K562 (cell line): ENCODE data around the gene ELOF1. TPM values are rescaled to one million over a fixed set of nuclear protein-coding genes. Genes with fewer than 3 reads are reported as not detected.

Experiments used
- ATAC-seq: fragments of 200-7000 bp; cut with Tn5 transposase; 3 replicates; pipeline ENCODE4 v1.9.1; 2020; ENCODE audit warnings: moderate library complexity
- BruUV-seq: library from RNA; stranded (reverse); fragments of 400-500 nt; replicated peaks from 2 replicates; lab custom pipeline; 2021; lab: Mats Ljungman, UMichigan
- CTCF ChIA-PET: fragments of 300-600 bp; formaldehyde crosslinking; extraction: SDS; loops from one replicate; lab custom pipeline; 2021; ENCODE audit warnings: low intra/inter-chr PET ratio; lab: Yijun Ruan, JAX
- POLR2A ChIA-PET: fragments of 300-600, 350-650 bp; sonication (Branson Sonifier 250); formaldehyde crosslinking; extraction: SDS; loops from one replicate; lab custom pipeline; 2021; ENCODE audit warnings: antibody characterized with exemption, inconsistent platforms; lab: Yijun Ruan, JAX
- DNase-seq, 4 experiments: peaks; one replicate each; pipeline versions ENCODE4 v3.0.0 to v3.0.0-alpha.2; 2011 to 2018; ENCODE audit warnings: low spot score in 3 of 4, mixed read lengths in 3 of 4; ENCODE audit errors: extremely low read depth in 1 of 4
- FAIRE-seq: peaks from 2 replicates; lab custom pipeline; 2011; peaks lifted over from hg19 to GRCh38; lab: Jason Lieb, UNC
- H2AFZ ChIP-seq: 2 replicates; pipeline ENCODE4 v1.6.0; 2011; ENCODE audit warnings: low read depth, low read length, control low read depth, inconsistent platforms
- H3K27ac ChIP-seq: fragments of 200-600 bp; 3 replicates; pipeline ENCODE4 v1.8.0; 2011; ENCODE audit warnings: low read depth, mild to moderate bottlenecking, control low read depth, inconsistent platforms, low read length, moderate library complexity, mixed read lengths; ENCODE audit errors: extremely low read depth
- H3K27me3 ChIP-seq, 2 experiments: fragments of 300-600 bp in 1 of 2; 2 replicates in 1 of 2; 3 replicates in 1 of 2; pipeline versions ENCODE4 v1.6.0 to v1.8.0; 2011; ENCODE audit warnings: inconsistent platforms in 2 of 2, low read length in 2 of 2, mild to moderate bottlenecking in 1 of 2, mixed read lengths in 1 of 2, moderate library complexity in 1 of 2; ENCODE audit not compliant: control insufficient read depth in 2 of 2, insufficient read depth in 2 of 2
- H3K36me3 ChIP-seq: fragments of 300-600 bp; 3 replicates; pipeline ENCODE4 v1.8.0; 2011; ENCODE audit warnings: mild to moderate bottlenecking, low read length, inconsistent platforms; ENCODE audit not compliant: control insufficient read depth, insufficient read depth
- H3K4me1 ChIP-seq, 2 experiments: fragments of 200-600 bp in 1 of 2; replicated peaks in 1 of 2; 2 replicates in 1 of 2; 3 replicates in 1 of 2; pipeline versions ENCODE4 v1.5.1 to v1.8.0; 2011; ENCODE audit warnings: inconsistent platforms in 2 of 2, low read length in 2 of 2, mild to moderate bottlenecking in 1 of 2, mixed read lengths in 1 of 2, moderate library complexity in 1 of 2; ENCODE audit not compliant: control insufficient read depth in 2 of 2, insufficient read depth in 2 of 2
- H3K4me2 ChIP-seq: 2 replicates; pipeline ENCODE4 v1.6.1; 2011; ENCODE audit warnings: low read length, control low read depth, inconsistent platforms, mixed read lengths; ENCODE audit not compliant: insufficient read depth
- H3K4me3 ChIP-seq: fragments of 200-600 bp; sonication (generic), shearing (Covaris generic); 2 replicates; pipeline ENCODE4 v1.5.1; 2016; ENCODE audit warnings: control low read depth, inconsistent platforms
- H3K79me2 ChIP-seq: fragments of 200-600 bp; 3 replicates; pipeline ENCODE4 v1.8.0; 2011; ENCODE audit warnings: low read length, inconsistent platforms; ENCODE audit not compliant: control insufficient read depth, insufficient read depth
- H3K9ac ChIP-seq, 2 experiments: 2 replicates each; pipeline versions ENCODE4 v1.6.0 to v1.6.1; 2011; ENCODE audit warnings: low read depth in 2 of 2, low read length in 2 of 2, control low read depth in 1 of 2, inconsistent platforms in 1 of 2, mild to moderate bottlenecking in 1 of 2, mixed read lengths in 1 of 2; ENCODE audit not compliant: insufficient read depth in 1 of 2
- H3K9me1 ChIP-seq: one replicate; pipeline ENCODE4 v1.6.0; 2011; ENCODE audit warnings: inconsistent platforms, mild to moderate bottlenecking, low read length, moderate library complexity; ENCODE audit not compliant: control insufficient read depth, insufficient read depth
- H3K9me3 ChIP-seq: replicated peaks from 2 replicates; pipeline ENCODE4 v1.5.1; 2011; ENCODE audit warnings: low read depth, low read length, inconsistent platforms; ENCODE audit not compliant: control insufficient read depth, insufficient read depth
- H4K20me1 ChIP-seq: replicated peaks from 2 replicates; pipeline ENCODE4 v1.6.1; 2011; ENCODE audit warnings: low read length, inconsistent platforms, mixed read lengths; ENCODE audit not compliant: control insufficient read depth, insufficient read depth
- EGR1 ChIP-seq: fragments of 450-650 bp; conservative IDR thresholded peaks from 2 replicates; pipeline ENCODE4 v1.6.1; 2017; ENCODE audit warnings: mild to moderate bottlenecking
- FOXK1 ChIP-seq: sonication (generic); formaldehyde crosslinking; IDR thresholded peaks from 2 replicates; pipeline ENCODE4 v1.8.0; 2022; ENCODE audit warnings: missing genetic modification reagents, mild to moderate bottlenecking, borderline replicate concordance
- HMGN3 ChIP-seq: IDR thresholded peaks from 2 replicates; pipeline ENCODE4 v1.6.1; 2011; ENCODE audit warnings: borderline replicate concordance, low read depth, mild to moderate bottlenecking, mixed read lengths, low read length; ENCODE audit not compliant: insufficient read length; ENCODE audit errors: extremely low read depth
- KLF13 ChIP-seq: fragments of 450-650 bp; IDR thresholded peaks from 2 replicates; pipeline ENCODE4 v1.6.1; 2016; ENCODE audit warnings: missing genetic modification characterization, low read depth, mild to moderate bottlenecking, missing compliant biosample characterization, moderate library complexity, borderline replicate concordance
- KLF16 ChIP-seq: IDR thresholded peaks from 2 replicates; pipeline ENCODE4 v1.6.1; 2016; ENCODE audit warnings: antibody characterized with exemption
- MAZ ChIP-seq, 2 experiments: fragments of 450-650 bp in 1 of 2; sonication (generic) in 1 of 2; formaldehyde crosslinking; IDR thresholded peaks in 1 of 2; conservative IDR thresholded peaks in 1 of 2; 2 replicates each; pipeline versions ENCODE4 v1.4.0 to v1.5.0; 2020; ENCODE audit warnings: mild to moderate bottlenecking in 1 of 2, missing genetic modification reagents in 1 of 2
- MBD2 ChIP-seq: sonication (generic); IDR thresholded peaks from 2 replicates; pipeline ENCODE4 v1.6.1; 2016; ENCODE audit warnings: low read depth, borderline replicate concordance
- NR4A1 ChIP-seq, 2 experiments: fragments of 250-450 bp in 1 of 2; fragments of 450-650 bp in 1 of 2; sonication (Bioruptor Pico) in 1 of 2; IDR thresholded peaks; 2 replicates each; pipeline versions ENCODE4 v1.4.0 to v1.6.1; 2016 to 2020; ENCODE audit warnings: mild to moderate bottlenecking in 2 of 2, missing compliant biosample characterization in 1 of 2, missing genetic modification characterization in 1 of 2, moderate library complexity in 1 of 2
- POLR2AphosphoS2 ChIP-seq: IDR thresholded peaks from 2 replicates; pipeline ENCODE4 v1.6.1; 2012; ENCODE audit warnings: low read length, improper control_type of control experiment
- POLR2AphosphoS5 ChIP-seq: IDR thresholded peaks from 2 replicates; pipeline ENCODE4 v1.6.1; 2011; ENCODE audit warnings: mild to moderate bottlenecking, low read depth, low read length, moderate library complexity; ENCODE audit not compliant: control insufficient read depth, insufficient read depth
- PURB ChIP-seq: sonication (generic); formaldehyde crosslinking; IDR thresholded peaks from 2 replicates; pipeline ENCODE4 v1.9.0; 2021; ENCODE audit warnings: low read depth, mild to moderate bottlenecking, missing genetic modification reagents
- RBFOX2 ChIP-seq: fragments of 200-400 bp; formaldehyde crosslinking; IDR thresholded peaks from 2 replicates; pipeline ENCODE4 v1.6.1; 2017; ENCODE audit warnings: low read depth, mild to moderate bottlenecking, low read length, moderate library complexity
- SP1 ChIP-seq: sonication (generic); formaldehyde crosslinking; IDR thresholded peaks from 2 replicates; pipeline ENCODE4 v1.8.1; 2022; ENCODE audit warnings: mild to moderate bottlenecking, missing genetic modification reagents
- SP2 ChIP-seq: IDR thresholded peaks from 2 replicates; pipeline ENCODE4 v1.6.1; 2011; ENCODE audit warnings: mild to moderate bottlenecking, low read depth, low read length, moderate library complexity; ENCODE audit not compliant: poor library complexity, severe bottlenecking; ENCODE audit errors: extremely low read depth
- TAF1 ChIP-seq: IDR thresholded peaks from 2 replicates; pipeline ENCODE4 v1.6.1; 2011; ENCODE audit warnings: mild to moderate bottlenecking, low read length, moderate library complexity; ENCODE audit not compliant: insufficient read depth, control insufficient read depth, severe bottlenecking; ENCODE audit errors: extremely low read depth
- ZEB2 ChIP-seq: fragments of 450-650 bp; IDR thresholded peaks from 2 replicates; pipeline ENCODE4 v1.6.1; 2016
- ZFP36 ChIP-seq: fragments of 150-350 bp; IDR thresholded peaks from 2 replicates; pipeline ENCODE4 v1.6.1; 2018; ENCODE audit warnings: low read length, low read depth; ENCODE audit not compliant: partially characterized antibody
- ZNF24 ChIP-seq: fragments of 450-650 bp; IDR thresholded peaks from 2 replicates; pipeline ENCODE4 v1.6.1; 2016
- WGBS: fragments of 100-300 bp; shearing (Covaris generic); methylation state at CpG from one replicate; pipeline ENCODE4 v1.1.6; 2016; ENCODE audit warnings: low coverage, mixed read lengths; ENCODE audit not compliant: insufficient coverage; ENCODE audit errors: missing lambda C conversion rate; 5-methylcytosine and 5-hydroxymethylcytosine counted together
- in situ Hi-C: fragments of 300-500 bp; cut with MboI; formaldehyde crosslinking; loops from 4 replicates; pipeline ENCODE4 v1.15.0; 2018; ENCODE audit warnings: inconsistent platforms, mixed read lengths
- intact Hi-C: fragments of 100-400 bp; cut with micrococcal nuclease; formaldehyde crosslinking; loops from 2 replicates; pipeline ENCODE4 v1.14.2; 2022
- polyA plus RNA-seq, 8 experiments: library from polyadenylated mRNA; depleted of rRNA in 4 of 8; stranded (reverse) in 5 of 8; unstranded in 3 of 8; fragments of >200 nt; fragmentation: Nextera tagmentation in 2 of 8; fragmentation: Illumina TruSeq in 1 of 8; extraction: Ambion mirVana in 2 of 8; extraction: Trizol in 1 of 8; gene quantifications; 2 replicates each; pipeline versions ENCODE4 v1.2.1 to v1.2.3, GENCODE V29; 2011 to 2014; ENCODE audit warnings: inconsistent platforms in 1 of 8, missing spikeins in 1 of 8
- total RNA-seq, 7 experiments: library from RNA; depleted of rRNA in 6 of 7; stranded (reverse); fragments of >200 nt in 6 of 7; fragmentation: Illumina TruSeq in 2 of 7; extraction: Trizol in 2 of 7; gene quantifications; 2 replicates each; pipeline versions ENCODE4 v1.2.1 to v1.2.3, GENCODE V29; 2011 to 2021; ENCODE audit warnings: low replicate concordance in 1 of 7
- TF ChIP-seq, protein P1 (sequence below): fragments of 250-450 bp; sonication (Bioruptor Pico); IDR thresholded peaks from 2 replicates; pipeline ENCODE4 v1.9.0; 2021; ENCODE audit warnings: mild to moderate bottlenecking
- TF ChIP-seq, protein P2 (sequence below): fragments of 250-450 bp; sonication (Bioruptor Pico); IDR thresholded peaks from 2 replicates; pipeline ENCODE4 v1.4.0; 2020; ENCODE audit warnings: mild to moderate bottlenecking
- TF ChIP-seq, protein P3 (sequence below): fragments of 250-450 bp; sonication (Bioruptor Pico); IDR thresholded peaks from 2 replicates; pipeline ENCODE4 v1.8.0; 2021; ENCODE audit warnings: moderate library complexity, mild to moderate bottlenecking, inconsistent platforms

Gene ELOF1
- total and polyA plus RNA-seq, 9 of the 15 experiments (the other 6 are each of a cell fraction or from before 2014, with no cell fraction given): 16.7 to 147 (median 74.2) TPM

DNA sequence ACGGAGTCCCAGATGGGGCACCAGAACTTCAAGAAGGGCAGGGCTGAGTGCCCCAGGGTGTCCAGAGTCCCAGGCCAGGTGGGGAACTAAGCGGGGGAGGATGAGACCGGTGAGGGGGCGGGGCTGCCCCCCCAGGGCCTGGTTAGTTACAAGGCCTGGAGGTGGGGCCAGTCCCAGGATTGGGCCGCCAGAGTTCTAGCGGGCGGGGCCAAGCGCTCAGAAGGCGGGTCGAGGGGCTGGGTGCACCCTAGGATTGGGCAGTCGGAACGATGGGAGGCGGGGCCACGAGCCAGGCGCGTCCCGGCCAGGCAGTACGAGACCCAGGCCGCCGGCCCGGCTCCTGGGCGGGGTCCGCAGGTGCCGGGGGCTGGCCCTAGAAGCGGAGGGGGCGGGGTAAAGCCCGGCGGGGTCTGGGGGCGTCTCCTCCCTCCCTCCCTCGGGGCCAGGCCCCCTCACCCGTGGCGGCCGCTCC lies 54.0 kb downstream of the ELOF1 start:
- no TSS peak for BruUV-seq
- peak; percentile 98 for FAIRE-seq
- Histone ChIP-seq H3K9ac (peak overlapping the region; percentile 64 to 91), H3K4me1 (peaks cover 12 to 39% of the 10 kb centered on the region in 2 experiments), H3K79me2 (0 out of 3 replicates have a peak, but pooled peaks cover 3% of the 10 kb centered on the region), H3K4me3 (peak overlapping the region; percentile 77), H4K20me1 (no peaks in the 10 kb centered on the region), H2AFZ (peak overlapping the region; percentile 78), H3K9me1 (no peaks in the 10 kb centered on the region), H3K9me3 (no peaks in the 10 kb centered on the region), H3K4me2 (peak overlapping the region; percentile 82), H3K36me3 (peaks cover 14% of the 10 kb centered on the region; the same call in 1 of the 3 replicates), H3K27ac (peak overlapping the region; percentile 84), H3K27me3 (no peaks in the 10 kb centered on the region)
- CTCF ChIA-PET: no interaction called here
- peak; percentile 98 for ATAC-seq
- in situ Hi-C loops: no loop called here
- 0% methylated on average over 6 of the region's 33 CpGs for WGBS
- intact Hi-C loops: no loop called here
- DNase-seq: peak; percentile 98
- POLR2A ChIA-PET: interaction anchor here (0.6 to 2.1 kb wide), 4 partner anchors 12 to 317 kb away, joined by 3 to 7 read pairs (median 3); no protein-coding TSS in a partner anchor
- TF ChIP-seq KLF16 (peak; percentile 69; the same call in 1 of the 2 replicates), TAF1 (peak; percentile 14), MBD2 (peak; percentile 24; the same call in 1 of the 2 replicates), MAZ (CRISPR knock-in tag; conservative IDR thresholded peaks at IDR 0.05 in 1 of 2, IDR thresholded peaks at IDR 0.05 in 1 of 2) (peak; percentile 23 to 93; a peak in 3 of 4 replicates), ZFP36 (no peak), KLF13 (peak; percentile 69), ZEB2 (peak; percentile 64; the same call in 1 of the 2 replicates), PURB (no peak), FOXK1 (no peak), HMGN3 (peak; percentile 76), SP2 (peak; percentile 46), RBFOX2 (no peak), SP1 (CRISPR knock-in tag) (peak; percentile 93), NR4A1 (CRISPR knock-in tag; IDR thresholded peaks at IDR 0.05) (0 out of 2 replicates have a peak, but pooled peaks have one; percentile 41), NR4A1 (tag; IDR thresholded peaks at IDR 0.05) (no peak), POLR2AphosphoS5 (peak; percentile 14; the same call in 1 of the 2 replicates), EGR1 (peak; percentile 87), ZNF24 (no peak), POLR2AphosphoS2 (no peak)
- TF ChIP-seq, protein P1, sequence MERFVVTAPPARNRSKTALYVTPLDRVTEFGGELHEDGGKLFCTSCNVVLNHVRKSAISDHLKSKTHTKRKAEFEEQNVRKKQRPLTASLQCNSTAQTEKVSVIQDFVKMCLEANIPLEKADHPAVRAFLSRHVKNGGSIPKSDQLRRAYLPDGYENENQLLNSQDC: no peak
- TF ChIP-seq, protein P2, sequence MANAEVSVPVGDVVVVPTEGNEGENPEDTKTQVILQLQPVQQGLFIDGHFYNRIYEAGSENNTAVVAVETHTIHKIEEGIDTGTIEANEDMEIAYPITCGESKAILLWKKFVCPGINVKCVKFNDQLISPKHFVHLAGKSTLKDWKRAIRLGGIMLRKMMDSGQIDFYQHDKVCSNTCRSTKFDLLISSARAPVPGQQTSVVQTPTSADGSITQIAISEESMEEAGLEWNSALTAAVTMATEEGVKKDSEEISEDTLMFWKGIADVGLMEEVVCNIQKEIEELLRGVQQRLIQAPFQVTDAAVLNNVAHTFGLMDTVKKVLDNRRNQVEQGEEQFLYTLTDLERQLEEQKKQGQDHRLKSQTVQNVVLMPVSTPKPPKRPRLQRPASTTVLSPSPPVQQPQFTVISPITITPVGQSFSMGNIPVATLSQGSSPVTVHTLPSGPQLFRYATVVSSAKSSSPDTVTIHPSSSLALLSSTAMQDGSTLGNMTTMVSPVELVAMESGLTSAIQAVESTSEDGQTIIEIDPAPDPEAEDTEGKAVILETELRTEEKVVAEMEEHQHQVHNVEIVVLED (CRISPR knock-in tag): 0 out of 2 replicates have a peak, but pooled peaks have one; percentile 14
- TF ChIP-seq, protein P3, sequence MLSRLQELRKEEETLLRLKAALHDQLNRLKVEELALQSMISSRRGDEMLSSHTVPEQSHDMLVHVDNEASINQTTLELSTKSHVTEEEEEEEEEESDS (CRISPR knock-in tag): no peak
